ENCODE data around the gene COX11. TPM values are rescaled to one million over a fixed set of nuclear protein-coding genes. Genes with fewer than 3 reads are reported as not detected.

The COX11 gene
- total RNA-seq, 1 donor from 2014 or later = 72.6 TPM

- peaks cover 23% of the 10 kb centered on the region for H3K9me3 Mint-ChIP-seq (ENCODE audit: low read depth)
- TF ChIP-seq CTCF (IDR thresholded peaks at IDR 0.05; ENCODE audit: unreplicated experiment) = no peak
- DNase-seq (ENCODE audit: low spot score, unreplicated experiment) = no peak
- H3K36me3 Mint-ChIP-seq (ENCODE audit: insufficient read depth) = peaks cover 28% of the 10 kb centered on the region
- peaks cover 19% of the 10 kb centered on the region for H3K4me1 Mint-ChIP-seq (ENCODE audit: low read depth)
- H3K27ac Mint-ChIP-seq = no peak overlapping the region
- no peaks in the 10 kb centered on the region for H3K27me3 Mint-ChIP-seq
- no peak overlapping the region for H3K4me3 Mint-ChIP-seq (ENCODE audit: low read depth)
Measured at GRCh38 chr17:54974759-54975158, 6.3 kb upstream of the COX11 start.

- TF ChIP-seq CTCF (IDR thresholded peaks at IDR 0.05; ENCODE audit: unreplicated experiment) = no peak
- H3K9me3 Mint-ChIP-seq (ENCODE audit: low read depth) = peaks cover 9% of the 10 kb centered on the region
- H3K27ac Mint-ChIP-seq = peak overlapping the region; percentile 14
- no peak overlapping the region for H3K4me3 Mint-ChIP-seq (ENCODE audit: low read depth)
- H3K4me1 Mint-ChIP-seq (ENCODE audit: low read depth) = peaks cover 19% of the 10 kb centered on the region
- H3K36me3 Mint-ChIP-seq (ENCODE audit: insufficient read depth) = peaks cover 17% of the 10 kb centered on the region
- no peaks in the 10 kb centered on the region for H3K27me3 Mint-ChIP-seq
- DNase-seq (ENCODE audit: low spot score, unreplicated experiment) = no peak
Measured at GRCh38 chr17:54972406-54973138, 4.1 kb upstream of the COX11 start.

GRCh38 chr17:54971901-54972300 lies 3.4 kb upstream of the COX11 start:
- peaks cover 15% of the 10 kb centered on the region for H3K36me3 Mint-ChIP-seq (ENCODE audit: insufficient read depth)

DNA sequence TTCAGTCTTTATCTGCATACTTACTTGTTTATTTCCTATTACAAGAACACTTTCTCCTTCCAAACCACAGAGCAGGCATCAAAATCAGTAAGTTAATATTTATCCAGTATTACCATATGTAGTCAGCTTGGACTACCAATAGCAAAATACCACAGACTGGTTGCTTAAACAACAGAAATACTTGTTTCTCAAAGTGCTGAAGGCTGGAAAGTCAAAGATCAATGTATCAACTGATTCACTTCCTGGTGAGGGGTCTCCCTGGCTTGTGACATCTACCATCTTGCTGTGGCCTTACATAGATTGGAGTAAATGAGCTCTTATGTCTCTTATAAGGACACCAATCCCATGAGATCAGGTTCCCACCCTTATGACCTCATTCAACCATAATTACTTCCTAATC lies 2.7 kb upstream of the COX11 start:
- H3K27ac Mint-ChIP-seq = no peak overlapping the region
- peaks cover 5% of the 10 kb centered on the region for H3K9me3 Mint-ChIP-seq (ENCODE audit: low read depth)
- H3K27me3 Mint-ChIP-seq = no peaks in the 10 kb centered on the region
- peaks cover 11% of the 10 kb centered on the region for H3K36me3 Mint-ChIP-seq (ENCODE audit: insufficient read depth)
- no peak for DNase-seq (ENCODE audit: low spot score, unreplicated experiment)
- H3K4me1 Mint-ChIP-seq (ENCODE audit: low read depth) = peaks cover 32% of the 10 kb centered on the region
- TF ChIP-seq CTCF (IDR thresholded peaks at IDR 0.05; ENCODE audit: unreplicated experiment) = no peak
- no peak overlapping the region for H3K4me3 Mint-ChIP-seq (ENCODE audit: low read depth)

More at GRCh38 chr17:54971901-54972300, 3.4 kb upstream of the COX11 start:
- peaks cover 24% of the 10 kb centered on the region for H3K4me1 Mint-ChIP-seq (ENCODE audit: low read depth)
- no peak for TF ChIP-seq CTCF (IDR thresholded peaks at IDR 0.05; ENCODE audit: unreplicated experiment)
- H3K4me3 Mint-ChIP-seq (ENCODE audit: low read depth) = no peak overlapping the region
- peaks cover 8% of the 10 kb centered on the region for H3K9me3 Mint-ChIP-seq (ENCODE audit: low read depth)
- no peak for DNase-seq (ENCODE audit: low spot score, unreplicated experiment)
- no peak overlapping the region for H3K27ac Mint-ChIP-seq
- no peaks in the 10 kb centered on the region for H3K27me3 Mint-ChIP-seq

DNA sequence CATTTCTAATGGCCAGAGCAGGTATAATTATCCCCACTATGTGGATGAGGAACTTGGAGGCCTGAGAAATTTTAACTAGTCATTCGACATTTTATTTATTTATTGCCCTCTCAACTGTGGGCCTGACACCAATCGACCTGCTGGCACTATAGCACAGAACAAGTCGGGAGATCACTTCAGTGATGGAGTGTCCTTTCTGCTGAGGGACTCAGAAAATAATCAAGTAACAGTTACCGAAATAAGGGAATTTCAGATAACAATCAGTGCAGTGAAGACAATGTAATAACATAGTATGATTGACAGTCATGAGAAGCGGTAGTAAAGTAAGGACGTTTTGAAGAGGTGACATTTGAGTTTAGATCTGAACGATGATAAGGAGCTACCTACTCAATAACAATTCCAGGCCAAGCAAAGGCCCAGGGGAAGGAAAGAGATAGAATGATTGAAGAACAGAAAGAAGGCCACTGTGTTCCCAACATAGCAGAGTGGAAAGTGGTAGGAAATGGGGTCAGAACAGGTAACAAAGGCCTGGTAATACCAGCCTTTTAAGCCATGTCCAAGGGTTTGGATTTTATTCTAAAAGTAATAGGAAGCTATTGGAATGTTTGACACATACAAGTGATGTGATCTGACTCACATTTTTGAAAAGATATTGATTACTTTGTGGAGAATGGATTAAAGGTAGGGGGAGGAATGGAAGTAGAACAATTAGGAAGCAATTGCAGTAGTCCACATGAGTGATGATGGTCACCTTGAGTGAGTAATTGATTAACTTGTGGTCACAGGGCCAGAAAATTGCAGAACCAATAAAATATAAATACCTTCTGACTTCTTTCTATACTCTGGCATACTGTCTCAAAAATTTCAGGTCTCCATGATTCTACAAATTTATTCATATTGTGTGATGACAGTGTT lies 1.5 kb upstream of the COX11 start:
- H3K27ac Mint-ChIP-seq = peak overlapping the region; percentile 75
- peaks cover 30% of the 10 kb centered on the region for H3K4me1 Mint-ChIP-seq (ENCODE audit: low read depth)
- H3K4me3 Mint-ChIP-seq (ENCODE audit: low read depth) = no peak overlapping the region
- H3K36me3 Mint-ChIP-seq (ENCODE audit: insufficient read depth) = peaks cover 10% of the 10 kb centered on the region
- H3K9me3 Mint-ChIP-seq (ENCODE audit: low read depth) = no peaks in the 10 kb centered on the region
- no peaks in the 10 kb centered on the region for H3K27me3 Mint-ChIP-seq
- TF ChIP-seq CTCF (IDR thresholded peaks at IDR 0.05; ENCODE audit: unreplicated experiment) = no peak
- DNase-seq (ENCODE audit: low spot score, unreplicated experiment) = no peak

All from progenitor cell of endocrine pancreas (in vitro differentiated cells).